SK-N-SH (cell line): Measurements from ENCODE around the gene KCTD19. TPM values are rescaled to one million over a fixed set of nuclear protein-coding genes. Genes with fewer than 3 reads are reported as not detected.

Experiments
- CTCF ChIA-PET: fragments of 300-600, 350-600 bp; formaldehyde crosslinking; extraction: SDS; loops from one replicate; lab custom pipeline; 2021; lab: Yijun Ruan, JAX
- POLR2A ChIA-PET: fragments of 350-600 bp; sonication (Branson Sonifier 250); formaldehyde crosslinking; extraction: SDS; loops from one replicate; lab custom pipeline; 2020; ENCODE audit warnings: antibody characterized with exemption, inconsistent platforms; lab: Yijun Ruan, JAX
- DNase-seq: peaks from one replicate; pipeline ENCODE4 v3.0.0; 2012
- H2AFZ ChIP-seq: fragments of 200-600 bp; sonication (generic); 2 replicates; pipeline ENCODE4 v1.8.1; 2016; ENCODE audit warnings: antibody characterized with exemption, mild to moderate bottlenecking, low read depth
- H3F3A ChIP-seq: fragments of 200-600 bp; sonication (generic); replicated peaks from 2 replicates; pipeline ENCODE3; 2016; ENCODE audit warnings: antibody characterized with exemption, mild to moderate bottlenecking; ENCODE audit not compliant: insufficient read depth
- H3K27ac ChIP-seq, 2 experiments: fragments of 200-500 bp in 1 of 2; fragments of 200-600 bp in 1 of 2; sonication (Bioruptor generic) in 1 of 2; sonication (generic), shearing (Covaris generic) in 1 of 2; 2 replicates each; pipeline versions ENCODE4 v1.5.1 to v1.6.1; 2014 to 2016; ENCODE audit warnings: low read depth in 2 of 2, inconsistent platforms in 1 of 2, low read length in 1 of 2, mild to moderate bottlenecking in 1 of 2, mixed read lengths in 1 of 2
- H3K27me3 ChIP-seq: fragments of 200-600 bp; sonication (generic), shearing (Covaris generic); 2 replicates; pipeline ENCODE4 v1.6.1; 2016; ENCODE audit warnings: mixed run types; ENCODE audit not compliant: insufficient read depth
- H3K36me3 ChIP-seq, 2 experiments: fragments of 200-500 bp in 1 of 2; fragments of 200-600 bp in 1 of 2; sonication (Bioruptor generic) in 1 of 2; sonication (generic) in 1 of 2; replicated peaks in 1 of 2; 2 replicates each; pipeline versions ENCODE3 to v1.5.1; 2014 to 2016; ENCODE audit warnings: low read length in 1 of 2, mild to moderate bottlenecking in 1 of 2; ENCODE audit not compliant: insufficient read depth in 2 of 2, control insufficient read depth in 1 of 2
- H3K4me1 ChIP-seq, 2 experiments: fragments of 200-500 bp in 1 of 2; fragments of 200-600 bp in 1 of 2; sonication (Bioruptor generic) in 1 of 2; sonication (generic), shearing (Covaris generic) in 1 of 2; 2 replicates each; pipeline versions ENCODE4 v1.5.1 to v1.6.1; 2014 to 2016; ENCODE audit warnings: low read depth in 1 of 2, low read length in 1 of 2, mixed run types in 1 of 2; ENCODE audit not compliant: insufficient read depth in 2 of 2, control insufficient read depth in 1 of 2
- H3K4me2 ChIP-seq: fragments of 200-600 bp; sonication (generic), shearing (Covaris generic); 2 replicates; pipeline ENCODE4 v1.6.1; 2017; ENCODE audit warnings: mixed run types
- H3K4me3 ChIP-seq, 2 experiments: fragments of 200-500 bp in 1 of 2; fragments of 200-600 bp in 1 of 2; sonication (Bioruptor generic) in 1 of 2; sonication (generic), shearing (Covaris generic) in 1 of 2; 2 replicates each; pipeline versions ENCODE4 v1.5.1 to v1.8.1; 2014 to 2016; ENCODE audit warnings: low read depth in 2 of 2, inconsistent platforms in 1 of 2, low read length in 1 of 2, mild to moderate bottlenecking in 1 of 2, mixed read lengths in 1 of 2, moderate library complexity in 1 of 2
- H3K79me2 ChIP-seq: fragments of 200-600 bp; sonication (generic); 2 replicates; pipeline ENCODE4 v1.8.1; 2017; ENCODE audit warnings: mild to moderate bottlenecking; ENCODE audit not compliant: insufficient read depth
- H3K9ac ChIP-seq: fragments of 200-600 bp; sonication (generic); 2 replicates; pipeline ENCODE4 v1.6.1; 2017; ENCODE audit warnings: mixed run types
- H3K9me2 ChIP-seq: fragments of 200-600 bp; sonication (generic); 2 replicates; pipeline ENCODE4 v1.6.1; 2017; ENCODE audit warnings: mixed run types
- H3K9me3 ChIP-seq: fragments of 200-600 bp; sonication (generic); 2 replicates; pipeline ENCODE4 v1.6.1; 2017; ENCODE audit warnings: mixed run types, mild to moderate bottlenecking, moderate library complexity
- H4K20me1 ChIP-seq: fragments of 200-600 bp; sonication (generic); 2 replicates; pipeline ENCODE4 v1.6.1; 2017; ENCODE audit warnings: mild to moderate bottlenecking, mixed run types; ENCODE audit not compliant: insufficient read depth
- CHD2 ChIP-seq: fragments of 150-350 bp; IDR thresholded peaks from 2 replicates; pipeline ENCODE4 v1.6.1; 2018; ENCODE audit warnings: low read length; ENCODE audit not compliant: partially characterized antibody
- EP300 ChIP-seq, 2 experiments: IDR thresholded peaks; 2 replicates each; pipeline versions ENCODE4 v1.4.0 to v1.6.1; 2012; ENCODE audit warnings: borderline replicate concordance in 1 of 2, low read depth in 1 of 2, low read length in 1 of 2
- EZH2phosphoT487 ChIP-seq: fragments of 200-600 bp; sonication (generic); IDR thresholded peaks from 2 replicates; pipeline ENCODE4 v1.6.1; 2017; ENCODE audit warnings: low read depth, mixed run types, mild to moderate bottlenecking, antibody characterized with exemption, moderate library complexity, borderline replicate concordance
- FOXJ3 ChIP-seq: sonication (generic); formaldehyde crosslinking; IDR thresholded peaks from 2 replicates; pipeline ENCODE4 v1.5.1; 2020; ENCODE audit warnings: mild to moderate bottlenecking, missing genetic modification reagents
- MXI1 ChIP-seq: IDR thresholded peaks from 2 replicates; pipeline ENCODE4 v1.6.1; 2012; ENCODE audit warnings: mild to moderate bottlenecking, low read depth, low read length, improper control_type of control experiment
- NRF1 ChIP-seq: IDR thresholded peaks from 2 replicates; pipeline ENCODE4 v1.6.1; 2012; ENCODE audit warnings: low read depth, mild to moderate bottlenecking, low read length
- RAD21 ChIP-seq: IDR thresholded peaks from 2 replicates; pipeline ENCODE4 v1.6.1; 2012; ENCODE audit warnings: mild to moderate bottlenecking, low read length
- RXRA ChIP-seq: IDR thresholded peaks from 2 replicates; pipeline ENCODE4 v1.4.0; 2012; ENCODE audit warnings: low read depth, mild to moderate bottlenecking, borderline replicate concordance
- SMC3 ChIP-seq: IDR thresholded peaks from 2 replicates; pipeline ENCODE4 v1.6.1; 2012; ENCODE audit warnings: low read depth, low read length, improper control_type of control experiment
- TCF12 ChIP-seq: IDR thresholded peaks from 2 replicates; pipeline ENCODE4 v1.4.0; 2012
- YY1 ChIP-seq: IDR thresholded peaks from 2 replicates; pipeline ENCODE4 v1.4.0; 2012; ENCODE audit warnings: low read depth, mild to moderate bottlenecking
- WGBS: methylation state at CpG from one replicate; pipeline ENCODE4 v1.1.6; 2017; ENCODE audit warnings: low lambda C conversion rate; 5-methylcytosine and 5-hydroxymethylcytosine counted together
- polyA plus RNA-seq, 3 experiments: library from polyadenylated mRNA; depleted of rRNA; stranded (reverse); fragments of >200 nt; gene quantifications; 2 replicates each; pipeline ENCODE4 v1.2.3, GENCODE V29; 2012
- TF ChIP-seq, protein P1 (sequence below): IDR thresholded peaks from 2 replicates; pipeline ENCODE4 v1.6.1; 2012; ENCODE audit warnings: mild to moderate bottlenecking, low read depth, low read length, moderate library complexity
- TF ChIP-seq, protein P2 (sequence below): IDR thresholded peaks from 2 replicates; pipeline ENCODE4 v1.4.0; 2012; ENCODE audit warnings: low read depth, borderline replicate concordance
- TF ChIP-seq, protein P3 (sequence below): IDR thresholded peaks from 2 replicates; pipeline ENCODE4 v1.4.0; 2012; ENCODE audit warnings: low read depth, borderline replicate concordance

Gene KCTD19
- polyA plus RNA-seq, 1 of the 3 experiments (the other 2 are of a cell fraction) = 1.8 TPM

DNA sequence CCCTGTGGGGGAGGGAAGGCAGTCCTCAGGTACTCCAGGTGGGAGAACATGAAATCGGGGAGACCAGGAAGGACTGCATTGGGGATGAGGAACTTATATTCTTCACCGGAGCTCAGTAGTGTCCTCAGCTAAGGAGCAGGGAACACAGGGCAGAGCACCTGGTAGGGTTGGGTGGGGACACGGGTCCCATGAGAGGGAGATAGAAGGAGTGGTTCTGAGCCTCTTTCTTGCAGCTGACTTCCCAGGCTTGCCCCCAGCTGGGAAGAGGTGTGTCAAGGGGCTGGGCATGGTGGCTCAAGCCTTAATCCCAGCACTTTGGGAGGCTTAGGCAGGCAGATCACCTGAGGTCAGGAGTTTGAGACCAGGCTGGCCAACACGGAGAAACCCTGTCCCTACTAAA is 81.4 kb downstream of the KCTD19 start:
- Histone ChIP-seq H3K4me1 (peaks cover 52 to 64% of the 10 kb centered on the region in 2 experiments), H3K27me3 (no peaks in the 10 kb centered on the region), H3K9me2 (no peaks in the 10 kb centered on the region), H4K20me1 (no peaks in the 10 kb centered on the region), H3K79me2 (peaks cover 55% of the 10 kb centered on the region), H3K36me3 (peaks cover 0 to 5% of the 10 kb centered on the region in 2 experiments), H3K9ac (peak overlapping the region; percentile 88; the same call in 1 of the 2 replicates), H3K4me2 (peak overlapping the region; percentile 98), H3F3A (peaks cover 47% of the 10 kb centered on the region), H3K9me3 (no peaks in the 10 kb centered on the region), H3K27ac (peak overlapping the region; percentile 61 to 96), H3K4me3 (peak overlapping the region in 1 of 2 experiments; percentile 92; a peak in 2 of 4 replicates), H2AFZ (no peak overlapping the region)
- CTCF ChIA-PET = interaction anchor here (1.1 to 4.5 kb wide), 4 partner anchors 33 to 291 kb away, joined by 3 to 21 read pairs (median 4); partner anchors contain the start of gene PLEKHG4
- POLR2A ChIA-PET = interaction anchor here (4.0 kb wide), 1 partner anchor 19 kb away, joined by 14 read pairs; the partner anchor contains the start of gene TMEM208
- no peak for DNase-seq
- no peak for TF ChIP-seq SMC3
- no peak for TF ChIP-seq CHD2
- TF ChIP-seq, protein P1, sequence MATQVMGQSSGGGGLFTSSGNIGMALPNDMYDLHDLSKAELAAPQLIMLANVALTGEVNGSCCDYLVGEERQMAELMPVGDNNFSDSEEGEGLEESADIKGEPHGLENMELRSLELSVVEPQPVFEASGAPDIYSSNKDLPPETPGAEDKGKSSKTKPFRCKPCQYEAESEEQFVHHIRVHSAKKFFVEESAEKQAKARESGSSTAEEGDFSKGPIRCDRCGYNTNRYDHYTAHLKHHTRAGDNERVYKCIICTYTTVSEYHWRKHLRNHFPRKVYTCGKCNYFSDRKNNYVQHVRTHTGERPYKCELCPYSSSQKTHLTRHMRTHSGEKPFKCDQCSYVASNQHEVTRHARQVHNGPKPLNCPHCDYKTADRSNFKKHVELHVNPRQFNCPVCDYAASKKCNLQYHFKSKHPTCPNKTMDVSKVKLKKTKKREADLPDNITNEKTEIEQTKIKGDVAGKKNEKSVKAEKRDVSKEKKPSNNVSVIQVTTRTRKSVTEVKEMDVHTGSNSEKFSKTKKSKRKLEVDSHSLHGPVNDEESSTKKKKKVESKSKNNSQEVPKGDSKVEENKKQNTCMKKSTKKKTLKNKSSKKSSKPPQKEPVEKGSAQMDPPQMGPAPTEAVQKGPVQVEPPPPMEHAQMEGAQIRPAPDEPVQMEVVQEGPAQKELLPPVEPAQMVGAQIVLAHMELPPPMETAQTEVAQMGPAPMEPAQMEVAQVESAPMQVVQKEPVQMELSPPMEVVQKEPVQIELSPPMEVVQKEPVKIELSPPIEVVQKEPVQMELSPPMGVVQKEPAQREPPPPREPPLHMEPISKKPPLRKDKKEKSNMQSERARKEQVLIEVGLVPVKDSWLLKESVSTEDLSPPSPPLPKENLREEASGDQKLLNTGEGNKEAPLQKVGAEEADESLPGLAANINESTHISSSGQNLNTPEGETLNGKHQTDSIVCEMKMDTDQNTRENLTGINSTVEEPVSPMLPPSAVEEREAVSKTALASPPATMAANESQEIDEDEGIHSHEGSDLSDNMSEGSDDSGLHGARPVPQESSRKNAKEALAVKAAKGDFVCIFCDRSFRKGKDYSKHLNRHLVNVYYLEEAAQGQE = no peak
- no peak for TF ChIP-seq FOXJ3 (CRISPR knock-in tag)
- TF ChIP-seq, protein P2, sequence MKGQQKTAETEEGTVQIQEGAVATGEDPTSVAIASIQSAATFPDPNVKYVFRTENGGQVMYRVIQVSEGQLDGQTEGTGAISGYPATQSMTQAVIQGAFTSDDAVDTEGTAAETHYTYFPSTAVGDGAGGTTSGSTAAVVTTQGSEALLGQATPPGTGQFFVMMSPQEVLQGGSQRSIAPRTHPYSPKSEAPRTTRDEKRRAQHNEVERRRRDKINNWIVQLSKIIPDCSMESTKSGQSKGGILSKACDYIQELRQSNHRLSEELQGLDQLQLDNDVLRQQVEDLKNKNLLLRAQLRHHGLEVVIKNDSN = no peak
- no peak for TF ChIP-seq RXRA
- TF ChIP-seq EP300 (IDR thresholded peaks at IDR 0.05; ENCODE audit: borderline replicate concordance in 1 of 2, low read depth in 1 of 2, low read length in 1 of 2) = no peak
- no peak for TF ChIP-seq RAD21
- no peak for TF ChIP-seq MXI1
- no peak for TF ChIP-seq NRF1
- no peak for TF ChIP-seq EZH2phosphoT487
- TF ChIP-seq, protein P3, sequence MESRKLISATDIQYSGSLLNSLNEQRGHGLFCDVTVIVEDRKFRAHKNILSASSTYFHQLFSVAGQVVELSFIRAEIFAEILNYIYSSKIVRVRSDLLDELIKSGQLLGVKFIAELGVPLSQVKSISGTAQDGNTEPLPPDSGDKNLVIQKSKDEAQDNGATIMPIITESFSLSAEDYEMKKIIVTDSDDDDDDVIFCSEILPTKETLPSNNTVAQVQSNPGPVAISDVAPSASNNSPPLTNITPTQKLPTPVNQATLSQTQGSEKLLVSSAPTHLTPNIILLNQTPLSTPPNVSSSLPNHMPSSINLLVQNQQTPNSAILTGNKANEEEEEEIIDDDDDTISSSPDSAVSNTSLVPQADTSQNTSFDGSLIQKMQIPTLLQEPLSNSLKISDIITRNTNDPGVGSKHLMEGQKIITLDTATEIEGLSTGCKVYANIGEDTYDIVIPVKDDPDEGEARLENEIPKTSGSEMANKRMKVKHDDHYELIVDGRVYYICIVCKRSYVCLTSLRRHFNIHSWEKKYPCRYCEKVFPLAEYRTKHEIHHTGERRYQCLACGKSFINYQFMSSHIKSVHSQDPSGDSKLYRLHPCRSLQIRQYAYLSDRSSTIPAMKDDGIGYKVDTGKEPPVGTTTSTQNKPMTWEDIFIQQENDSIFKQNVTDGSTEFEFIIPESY = no peak
- no peak for TF ChIP-seq YY1
- no peak for TF ChIP-seq TCF12
- 87% methylated on average over 4 of the region's 4 CpGs for WGBS
